ENCODE measurements around the gene ZNF24.
A peak's percentile ranks its signal among the peaks of the same experiment; 100 is the strongest.

The ZNF24 gene

DNA sequence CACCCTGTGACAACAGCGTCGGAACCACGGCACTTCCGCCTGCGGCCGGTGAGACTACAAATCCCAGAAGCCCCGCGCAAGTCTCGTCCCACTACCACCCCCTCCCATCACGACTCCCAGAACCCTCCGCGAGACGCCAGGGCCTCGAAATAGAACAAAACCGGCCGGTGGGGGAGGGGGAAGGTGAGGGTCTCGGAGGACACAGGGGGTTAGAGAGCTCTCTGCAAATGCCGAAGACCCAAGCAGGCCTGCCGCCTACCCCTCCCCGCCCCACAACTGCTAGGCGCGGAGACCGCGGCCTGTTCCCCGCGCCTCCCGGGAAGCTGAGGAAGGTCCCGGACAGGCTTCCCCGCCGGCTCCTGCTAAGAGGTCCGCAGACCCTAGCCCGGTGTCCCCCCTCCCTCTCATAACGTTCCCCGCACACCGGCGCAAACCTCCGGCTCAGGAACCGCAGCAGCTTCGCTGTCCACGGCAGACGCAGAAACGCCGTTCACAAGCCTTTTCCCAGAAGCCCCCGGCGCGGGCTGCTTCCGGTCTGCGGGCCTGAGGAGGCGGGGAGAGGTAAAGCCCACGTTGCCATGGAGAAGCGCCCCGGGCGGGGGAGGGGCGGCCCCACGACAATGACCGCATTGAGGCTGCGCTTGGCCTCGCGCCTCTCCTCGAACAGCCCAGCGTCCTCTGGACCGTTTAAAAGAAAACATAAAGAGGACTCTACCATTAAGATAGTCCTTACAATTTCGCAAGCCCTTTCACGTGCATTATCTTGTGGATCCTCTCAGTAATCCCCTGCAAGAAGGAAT, at the start of gene ZNF24:
TSS of gene ZNF24 (minus strand) at position 485 of the 800 bp plus-strand sequence. CDS start 3,770 bp downstream, outside the sequence.
- DNase-seq: peak; percentile 94
- in situ Hi-C loops (cut with MboI; ENCODE audit: low pct_unique_long_range_greater_than_20kb, low sequenced_read_pairs): no loop called here

DNA sequence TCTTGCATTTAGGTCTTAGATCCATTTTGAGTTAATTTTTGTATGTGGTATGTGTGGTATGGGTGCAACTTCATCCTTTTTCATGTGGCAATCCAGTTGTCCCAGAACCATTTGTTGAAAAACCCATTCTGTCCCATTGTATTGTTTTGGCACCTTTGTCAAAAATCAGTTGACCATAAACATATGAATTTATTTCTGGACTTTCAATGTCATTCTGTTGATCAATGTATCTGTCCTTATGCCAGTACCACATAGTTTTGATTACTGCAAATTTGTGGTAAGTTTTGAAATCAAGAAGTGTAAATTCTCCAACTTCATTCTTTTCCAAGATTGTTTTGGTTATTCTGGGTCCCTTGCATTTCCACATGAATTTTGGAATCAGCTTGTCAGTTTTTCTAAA, 49.5 kb upstream of the ZNF24 start:
- DNase-seq: no peak
- in situ Hi-C loops (cut with MboI; ENCODE audit: low pct_unique_long_range_greater_than_20kb, low sequenced_read_pairs): loop anchor here (25.0 kb wide), 1 partner anchor 381 kb away; no protein-coding TSS in a partner anchor

DNA sequence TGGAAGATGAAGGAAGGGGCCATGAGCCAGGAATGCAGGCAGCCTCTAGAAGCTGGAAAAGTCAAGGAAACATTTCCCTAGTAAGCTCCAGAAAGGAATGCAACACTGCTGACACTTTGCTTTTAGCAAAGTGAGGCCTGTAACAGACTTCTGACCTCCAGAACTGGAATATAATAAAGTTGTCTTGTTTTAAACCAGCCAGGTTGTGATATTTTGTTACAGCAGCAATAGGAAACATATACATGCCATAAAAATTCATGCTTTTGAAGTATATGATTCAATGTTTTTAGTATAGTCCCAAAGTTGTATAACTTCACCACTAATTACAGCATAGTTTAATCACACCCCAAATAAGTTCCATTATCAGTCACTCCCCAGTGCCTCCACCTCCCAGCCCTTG, 48.2 kb upstream of the ZNF24 start:
- in situ Hi-C loops (cut with MboI; ENCODE audit: low pct_unique_long_range_greater_than_20kb, low sequenced_read_pairs): loop anchor here (25.0 kb wide), 1 partner anchor 380 kb away; no protein-coding TSS in a partner anchor
- no peak for DNase-seq

DNA sequence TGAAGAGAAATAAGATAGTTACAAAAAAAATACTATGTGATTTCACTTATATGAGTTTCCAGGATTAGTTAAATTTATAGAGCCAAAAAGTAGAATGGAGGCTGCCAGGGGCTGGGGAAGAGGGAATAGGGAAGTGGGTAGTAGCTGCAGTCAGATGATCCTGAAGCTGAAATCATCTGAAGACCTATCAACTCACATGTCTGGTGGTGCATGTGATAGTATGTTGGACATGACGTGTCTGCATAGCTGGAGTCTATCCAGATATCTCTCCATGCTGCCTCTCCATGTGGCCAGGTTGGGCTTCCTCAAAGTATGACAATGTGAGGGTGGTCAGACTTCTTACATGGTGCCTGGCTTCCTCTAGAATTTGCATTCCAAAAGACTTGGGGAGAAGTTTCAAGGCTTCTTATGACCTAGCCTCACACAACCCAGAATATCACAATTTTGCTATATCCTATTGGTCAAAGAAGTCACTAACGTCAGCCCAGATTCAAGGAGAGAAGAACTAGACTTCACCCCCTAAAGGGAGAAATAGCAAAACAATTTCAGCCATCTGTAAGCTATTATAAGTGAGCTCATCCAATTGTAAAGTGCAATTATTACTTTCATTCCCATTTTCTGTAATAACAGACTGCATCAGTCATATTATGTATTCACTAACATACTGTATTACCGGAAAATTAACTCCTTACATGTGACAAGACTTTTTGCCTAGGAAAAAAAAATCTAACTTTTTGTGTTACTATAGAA, 46.9 kb upstream of the ZNF24 start:
- in situ Hi-C loops (cut with MboI; ENCODE audit: low pct_unique_long_range_greater_than_20kb, low sequenced_read_pairs): loop anchor here (25.0 kb wide), 1 partner anchor 379 kb away; no protein-coding TSS in a partner anchor

DNA sequence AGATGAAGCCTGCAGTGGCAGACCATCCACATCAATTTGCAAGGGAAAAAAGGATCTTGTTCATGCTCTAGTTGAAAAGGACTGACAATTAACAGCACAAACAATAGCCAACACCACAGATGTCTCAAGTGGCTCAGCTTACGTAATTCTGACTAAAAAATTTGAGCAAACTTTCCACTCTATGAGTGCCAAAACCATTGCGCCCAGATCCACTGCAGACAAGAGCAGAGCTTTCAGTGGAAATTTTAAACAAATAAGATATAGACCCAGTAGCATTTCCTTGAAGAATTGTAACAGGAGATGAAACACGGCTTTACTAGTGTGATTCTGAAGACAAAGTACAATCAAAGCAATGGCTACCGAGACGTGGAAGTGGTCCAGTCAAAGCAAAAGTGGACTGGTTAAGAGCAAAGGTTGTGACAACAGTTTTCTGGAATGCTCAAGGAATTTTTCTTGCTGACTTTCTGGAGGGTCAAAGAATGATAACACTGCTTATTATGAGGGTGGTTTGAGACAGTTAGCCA, 44.9 kb upstream of the ZNF24 start:
- DNase-seq: no peak
- in situ Hi-C loops (cut with MboI; ENCODE audit: low pct_unique_long_range_greater_than_20kb, low sequenced_read_pairs): loop anchor here (25.0 kb wide), 1 partner anchor 377 kb away; no protein-coding TSS in a partner anchor

More for the DNA sequence above, 46.9 kb upstream of the ZNF24 start:
- DNase-seq: no peak

DNA sequence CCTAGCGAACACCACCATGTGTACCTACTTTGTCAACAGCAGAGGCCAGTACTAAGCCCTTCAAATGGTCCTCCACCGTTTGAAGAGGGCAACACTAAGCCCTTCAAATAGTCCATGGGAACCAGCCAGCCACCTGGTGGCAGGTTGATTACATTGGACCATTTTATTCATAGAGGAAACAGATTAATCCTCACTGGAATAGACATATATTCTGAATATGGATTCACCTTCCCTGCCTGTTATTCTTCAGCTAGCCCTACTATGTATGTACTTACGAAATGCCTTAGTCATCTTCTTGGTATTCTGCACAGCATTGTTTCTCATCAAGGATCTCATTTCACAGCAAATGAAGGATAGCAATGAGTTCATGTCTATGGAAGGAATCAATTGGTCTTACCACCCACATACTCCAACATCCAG, 42.9 kb upstream of the ZNF24 start:
- DNase-seq: peak; percentile 9
- in situ Hi-C loops (cut with MboI; ENCODE audit: low pct_unique_long_range_greater_than_20kb, low sequenced_read_pairs): loop anchor here (25.0 kb wide), 1 partner anchor 375 kb away; no protein-coding TSS in a partner anchor

DNA sequence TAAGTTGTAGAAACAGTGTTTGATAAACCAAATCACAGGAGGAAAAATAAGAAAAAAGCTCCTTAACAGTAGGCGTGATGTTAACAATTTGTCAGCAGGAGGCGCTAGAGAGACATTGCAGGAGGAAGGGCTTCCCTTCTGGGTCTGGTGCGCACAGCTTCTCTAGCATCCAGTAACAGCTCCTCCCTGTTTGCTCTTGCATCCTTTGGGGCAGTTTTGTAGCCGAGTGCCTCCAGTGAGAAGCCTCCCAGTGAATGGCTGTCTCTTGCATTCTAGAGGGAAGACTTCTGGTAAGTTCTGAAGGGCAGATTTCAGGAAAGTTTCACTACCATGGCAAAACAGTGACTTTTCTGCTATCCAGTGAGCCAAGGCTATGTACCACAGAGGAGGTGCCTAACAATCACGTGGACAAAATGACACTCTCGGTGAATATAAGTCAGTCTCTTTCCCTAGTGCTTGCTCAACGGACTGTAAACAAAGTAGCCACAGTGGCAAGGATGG, 42.4 kb upstream of the ZNF24 start:
- peak; percentile 67 for DNase-seq
- in situ Hi-C loops (cut with MboI; ENCODE audit: low pct_unique_long_range_greater_than_20kb, low sequenced_read_pairs): loop anchor here (25.0 kb wide), 1 partner anchor 374 kb away; no protein-coding TSS in a partner anchor

DNA sequence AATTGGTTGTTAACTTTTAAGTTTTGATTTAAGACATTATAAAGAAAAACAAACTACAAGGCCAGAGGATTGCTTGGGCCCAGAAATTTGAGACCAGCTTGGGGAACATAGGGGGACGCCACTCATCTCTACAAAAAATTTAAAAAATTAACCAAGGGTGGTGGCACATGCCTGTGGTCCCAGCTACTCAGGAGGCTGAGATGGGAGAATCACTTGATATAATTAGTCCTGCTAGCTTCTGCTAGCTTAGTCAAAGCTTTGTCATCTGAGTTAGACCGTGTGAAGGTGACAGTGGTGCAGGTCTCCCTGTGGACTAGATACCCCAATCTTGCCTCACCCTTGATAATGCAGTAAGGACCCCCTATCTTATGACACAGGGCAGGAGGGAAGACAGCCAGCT, 38.9 kb upstream of the ZNF24 start:
- in situ Hi-C loops (cut with MboI; ENCODE audit: low pct_unique_long_range_greater_than_20kb, low sequenced_read_pairs): loop anchor here (25.0 kb wide), 1 partner anchor 371 kb away; no protein-coding TSS in a partner anchor
- no peak for DNase-seq

DNA sequence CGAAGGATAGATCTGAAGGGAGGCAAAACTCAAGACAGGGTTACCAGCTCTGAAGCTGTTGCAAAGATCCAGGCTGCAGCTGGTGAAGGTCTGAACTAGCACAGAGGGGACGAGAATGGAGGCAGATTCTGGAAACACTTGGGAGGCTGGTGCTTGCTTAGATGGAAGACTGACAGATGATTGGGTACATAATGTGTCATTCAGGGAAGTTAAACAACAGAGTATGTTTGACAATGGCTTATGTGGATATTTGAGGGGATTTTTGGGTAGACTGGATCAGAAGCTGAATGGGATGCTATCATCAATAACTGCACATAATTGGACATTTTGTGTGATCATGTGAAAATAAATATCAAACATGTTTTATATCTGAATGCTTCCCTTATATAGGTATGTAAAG, 35.2 kb upstream of the ZNF24 start:
- DNase-seq: no peak
- in situ Hi-C loops (cut with MboI; ENCODE audit: low pct_unique_long_range_greater_than_20kb, low sequenced_read_pairs): loop anchor here (25.0 kb wide), 1 partner anchor 367 kb away; no protein-coding TSS in a partner anchor

DNA sequence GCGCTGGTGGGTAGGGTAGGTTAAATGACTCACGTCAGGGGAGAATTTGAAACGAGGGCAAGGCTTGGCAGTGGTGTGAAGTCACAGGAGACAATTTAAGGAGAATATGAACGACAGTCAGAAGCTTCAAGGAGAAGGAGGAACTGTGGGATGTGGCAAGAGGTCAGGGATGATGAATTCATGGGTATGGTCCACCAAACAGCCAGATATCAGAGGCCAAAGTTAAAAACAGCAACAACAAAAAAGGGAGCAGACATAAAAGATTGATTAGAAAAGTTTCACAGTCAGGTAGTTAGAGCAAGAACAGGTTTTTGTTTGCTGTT, 34.3 kb upstream of the ZNF24 start:
- in situ Hi-C loops (cut with MboI; ENCODE audit: low pct_unique_long_range_greater_than_20kb, low sequenced_read_pairs): loop anchor here (25.0 kb wide), 1 partner anchor 366 kb away; no protein-coding TSS in a partner anchor
- DNase-seq: no peak

DNA sequence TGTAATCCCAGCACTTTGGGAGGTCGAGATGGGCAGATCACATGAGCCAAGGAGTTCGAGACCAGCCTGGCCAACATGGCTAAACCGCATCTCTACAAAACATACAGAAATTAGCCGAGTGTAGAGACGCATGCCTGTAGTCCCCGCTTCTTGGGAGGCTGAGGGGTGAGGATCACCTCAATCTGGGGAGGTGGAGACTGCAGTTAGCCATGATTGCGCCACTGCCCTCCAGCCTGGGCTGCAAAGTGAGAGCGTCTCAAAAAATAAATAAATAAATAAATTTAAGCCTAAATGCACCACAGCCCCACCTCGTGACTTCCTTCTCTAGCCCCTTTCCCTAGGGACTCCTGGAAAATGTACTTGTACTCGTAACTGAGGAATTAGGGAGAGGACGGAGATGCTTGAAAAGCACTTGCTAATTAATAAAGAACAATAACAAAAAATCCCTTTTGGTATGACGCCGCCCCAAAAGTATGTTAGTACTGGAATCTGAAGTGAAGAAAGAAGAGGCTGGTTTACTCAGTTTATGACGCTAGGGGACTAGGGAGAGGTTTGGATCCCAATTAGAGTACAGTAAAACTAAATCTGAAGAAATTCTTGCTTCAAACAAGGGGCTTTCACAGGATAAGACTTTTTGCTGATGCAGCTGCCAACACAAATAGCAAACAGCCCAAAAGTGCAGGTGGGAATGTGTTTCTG, 33.8 kb upstream of the ZNF24 start:
- in situ Hi-C loops (cut with MboI; ENCODE audit: low pct_unique_long_range_greater_than_20kb, low sequenced_read_pairs): loop anchor here (25.0 kb wide), 1 partner anchor 366 kb away; no protein-coding TSS in a partner anchor
- DNase-seq: no peak

DNA sequence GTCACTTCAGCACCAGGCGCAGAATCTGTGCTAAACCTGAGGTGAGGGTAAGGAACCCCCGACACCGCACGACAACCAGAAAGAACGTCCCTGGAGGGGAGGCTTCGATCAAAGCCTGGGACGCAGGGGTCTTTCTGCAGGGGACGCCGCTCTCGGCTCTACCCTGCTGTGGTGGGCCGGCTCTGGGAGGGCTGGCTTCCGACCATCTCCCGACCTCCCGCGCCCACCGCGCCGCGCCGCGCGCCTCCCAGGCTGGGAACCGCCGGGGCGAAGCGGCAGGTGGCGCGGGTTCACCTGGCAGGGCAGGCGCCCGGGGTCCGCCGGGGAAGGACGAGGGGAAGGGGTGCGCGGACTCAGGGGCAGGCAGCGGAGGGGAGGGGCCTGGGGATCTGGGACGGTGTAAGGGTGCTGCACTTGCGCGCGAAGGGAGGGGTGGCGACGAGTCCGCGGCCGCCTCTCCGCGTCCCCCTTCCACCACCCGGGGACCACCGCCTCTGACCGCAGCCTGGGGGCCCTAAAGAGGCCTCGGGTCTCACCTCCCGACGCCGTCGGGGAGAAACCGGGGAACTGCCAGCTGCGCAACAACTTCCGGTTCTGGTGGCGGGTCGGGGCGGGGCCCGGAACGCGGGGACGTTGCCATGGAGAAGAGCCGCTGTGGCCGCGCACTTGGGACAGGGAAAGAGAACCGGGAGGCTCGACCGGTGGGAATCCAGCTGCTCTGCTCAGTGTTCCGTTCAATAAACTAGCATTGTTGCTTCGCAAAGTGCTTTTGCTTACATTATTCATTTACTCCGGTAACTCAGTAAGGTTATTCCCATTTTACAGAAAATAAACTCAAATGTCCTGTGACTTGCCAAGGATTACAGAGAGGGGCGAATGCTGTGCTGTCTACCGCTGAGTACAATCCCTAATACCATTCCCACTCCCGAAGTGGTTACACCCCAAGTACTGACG, 32.8 kb upstream of the ZNF24 start, which contains the start of gene ZNF396:
TSS of gene ZNF396 (minus strand) at position 596 of the 954 bp plus-strand sequence. CDS start 3,045 bp downstream, outside the sequence.
- peak; percentile 76 for DNase-seq
- in situ Hi-C loops (cut with MboI; ENCODE audit: low pct_unique_long_range_greater_than_20kb, low sequenced_read_pairs): loop anchor here (25.0 kb wide), 1 partner anchor 365 kb away; no protein-coding TSS in a partner anchor

DNA sequence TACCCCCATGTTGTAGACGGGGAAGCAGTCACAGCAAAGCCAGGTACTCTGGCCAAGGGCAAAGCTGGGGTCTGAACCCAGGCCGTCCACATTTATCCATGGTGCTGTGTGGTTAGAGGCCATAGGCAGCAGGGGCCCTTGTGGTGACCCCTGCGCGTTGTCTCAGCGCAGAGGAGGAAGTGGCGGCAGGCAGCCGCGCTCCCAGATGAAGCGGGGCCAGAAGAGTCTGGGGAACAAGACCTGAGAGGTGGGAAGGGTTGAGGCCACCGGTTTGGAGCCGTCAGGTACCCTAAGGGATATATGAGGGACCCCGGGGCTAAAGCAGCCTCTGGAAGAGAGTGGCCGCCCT, 32.1 kb upstream of the ZNF24 start:
- DNase-seq: peak; percentile 71
- in situ Hi-C loops (cut with MboI; ENCODE audit: low pct_unique_long_range_greater_than_20kb, low sequenced_read_pairs): loop anchor here (25.0 kb wide), 1 partner anchor 364 kb away; no protein-coding TSS in a partner anchor

DNA sequence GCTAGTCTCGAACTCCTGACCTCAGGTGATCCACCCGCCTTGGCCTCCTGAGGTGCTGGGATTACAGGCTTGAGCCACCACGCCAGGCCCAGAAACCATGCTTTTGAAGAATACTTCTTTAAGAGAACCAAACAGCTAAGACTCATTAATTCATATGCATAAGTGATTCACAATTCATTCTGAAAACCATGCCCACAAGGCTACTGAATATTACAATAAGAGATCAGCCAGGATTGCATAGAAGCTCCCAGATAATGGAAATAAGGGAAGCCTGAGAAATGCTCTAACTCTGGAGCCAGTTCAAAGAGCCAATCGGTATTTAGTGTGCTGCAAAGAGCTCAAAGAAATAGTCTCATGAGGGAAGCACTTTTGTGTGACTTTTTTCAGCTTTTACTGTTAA, 30.5 kb upstream of the ZNF24 start:
- in situ Hi-C loops (cut with MboI; ENCODE audit: low pct_unique_long_range_greater_than_20kb, low sequenced_read_pairs): loop anchor here (25.0 kb wide), 2 partner anchors 137 to 362 kb away; partner anchors contain the start of gene ZNF397
- DNase-seq: no peak

DNA sequence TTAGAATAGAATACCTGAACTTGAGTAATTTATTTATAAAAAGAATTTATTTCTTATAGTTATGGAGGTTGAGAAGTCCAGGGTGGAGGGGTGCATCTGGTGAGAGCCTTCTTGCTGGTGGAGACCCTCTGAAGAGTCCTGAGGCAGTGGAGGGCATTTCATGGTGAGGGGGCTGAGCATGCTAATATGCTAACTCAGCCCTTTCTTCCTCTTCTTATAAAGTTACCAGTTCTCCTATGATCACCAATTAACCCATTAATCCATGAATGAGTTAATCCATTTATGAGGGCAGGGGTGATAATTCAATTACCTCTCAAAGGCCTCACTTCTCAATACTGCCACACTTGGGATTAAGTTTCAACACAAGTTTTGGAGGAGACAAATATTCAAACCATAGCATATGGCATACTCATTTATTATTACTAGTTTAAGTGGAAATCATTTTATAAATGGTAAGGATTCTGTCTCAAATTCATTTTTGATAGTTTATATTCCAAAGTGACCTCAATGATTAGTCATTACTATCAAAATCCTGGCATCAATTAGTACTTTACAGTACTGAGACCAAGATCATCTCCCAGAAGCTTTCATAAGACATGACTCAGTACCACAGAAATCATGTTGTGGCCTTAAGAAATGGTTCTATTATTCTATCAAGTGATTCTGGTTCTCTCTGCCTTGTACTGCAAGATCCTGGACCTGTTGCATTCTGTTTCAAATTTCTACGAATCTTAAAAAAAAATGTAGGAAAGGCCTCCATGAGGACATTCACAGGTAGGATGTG, 27.4 kb upstream of the ZNF24 start:
- no peak for DNase-seq
- in situ Hi-C loops (cut with MboI; ENCODE audit: low pct_unique_long_range_greater_than_20kb, low sequenced_read_pairs): loop anchor here (25.0 kb wide), 1 partner anchor 134 kb away; the partner anchor contains the start of gene ZNF397

DNA sequence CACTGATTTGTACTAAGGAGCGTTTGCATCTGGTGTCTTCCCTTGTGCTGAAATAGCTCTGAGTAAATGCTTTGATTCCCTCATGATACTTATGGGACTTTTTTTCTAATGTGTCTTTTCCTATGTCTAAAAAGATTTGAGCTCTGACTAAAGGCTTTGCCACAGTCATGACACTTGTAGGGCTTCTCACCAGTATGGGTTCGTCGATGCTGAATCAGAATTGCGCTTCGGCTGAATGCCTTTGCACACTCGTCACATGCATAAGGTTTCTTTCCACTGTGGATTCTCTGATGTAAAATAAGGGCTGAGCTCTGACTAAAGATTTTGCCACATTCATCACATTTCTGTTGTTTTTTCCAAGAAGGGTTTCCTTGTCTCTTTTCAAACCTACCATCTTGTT, 24.9 kb upstream of the ZNF24 start:
- no peak for DNase-seq
- in situ Hi-C loops (cut with MboI; ENCODE audit: low pct_unique_long_range_greater_than_20kb, low sequenced_read_pairs): loop anchor here (25.0 kb wide), 1 partner anchor 132 kb away; the partner anchor contains the start of gene ZNF397

DNA sequence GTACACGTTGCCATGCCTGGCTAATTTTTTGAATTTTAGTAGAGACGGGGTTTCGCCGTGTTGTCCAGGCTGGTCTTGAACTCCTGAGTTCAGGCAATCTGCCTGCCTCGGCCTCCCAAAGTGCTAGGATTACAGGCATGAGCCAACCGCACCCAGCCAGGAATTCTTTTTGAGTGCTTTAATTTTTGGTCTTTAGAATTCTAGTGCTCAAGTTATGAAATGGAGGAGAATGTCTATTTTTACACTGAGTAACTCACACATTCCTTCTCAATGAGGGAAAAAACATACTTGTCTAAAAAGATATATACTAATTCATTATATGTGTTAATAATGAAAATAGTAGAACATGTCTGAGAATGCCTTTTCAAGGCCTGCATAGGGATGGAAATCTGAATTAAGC, 24.4 kb upstream of the ZNF24 start:
- in situ Hi-C loops (cut with MboI; ENCODE audit: low pct_unique_long_range_greater_than_20kb, low sequenced_read_pairs): loop anchor here (25.0 kb wide), 1 partner anchor 131 kb away; the partner anchor contains the start of gene ZNF397
- no peak for DNase-seq
